Panc1 (cell line): ENCODE measurements around the gene DOCK1. TPM values are rescaled to one million over a fixed set of nuclear protein-coding genes. Genes with fewer than 3 reads are reported as not detected.

ENCODE experiments used
- ATAC-seq: fragments of 200-7000 bp; cut with Tn5 transposase; 2 replicates; pipeline ENCODE4 v1.9.1; 2020; ENCODE audit warnings: mild to moderate bottlenecking, moderate library complexity
- BruUV-seq: library from RNA; stranded (reverse); fragments of 400-500 nt; replicated peaks from 2 replicates; lab custom pipeline; 2021; lab: Mats Ljungman, UMichigan
- CTCF ChIA-PET: fragments of 300-600 bp; sonication (Branson Sonifier 250); formaldehyde crosslinking; loops from one replicate; lab custom pipeline; 2022; ENCODE audit warnings: antibody characterized with exemption; lab: Charles Lee
- POLR2A ChIA-PET: fragments of 300-600 bp; sonication (Branson Sonifier 250); formaldehyde crosslinking; loops from one replicate; lab custom pipeline; 2022; ENCODE audit warnings: antibody characterized with exemption; lab: Charles Lee
- DNase-seq: peaks from one replicate; pipeline ENCODE4 v3.0.0-alpha.2; 2010; ENCODE audit warnings: low read depth, low spot score
- H3K27ac ChIP-seq: 2 replicates; pipeline ENCODE4 v1.5.1; 2011; ENCODE audit warnings: mild to moderate bottlenecking, low read length, inconsistent platforms
- H3K27me3 ChIP-seq: fragments of 200-500 bp; sonication (Bioruptor generic); 2 replicates; pipeline ENCODE4 v1.6.0; 2014; ENCODE audit warnings: low read length, inconsistent platforms; ENCODE audit not compliant: control insufficient read depth, insufficient read depth
- H3K36me3 ChIP-seq: fragments of 200-500 bp; sonication (Bioruptor generic); 2 replicates; pipeline ENCODE4 v1.5.1; 2014; ENCODE audit warnings: inconsistent platforms, mild to moderate bottlenecking, low read length, moderate library complexity; ENCODE audit not compliant: control insufficient read depth, insufficient read depth
- H3K4me1 ChIP-seq: 2 replicates; pipeline ENCODE4 v1.5.1; 2011; ENCODE audit warnings: inconsistent platforms, mild to moderate bottlenecking, low read length, moderate library complexity; ENCODE audit not compliant: control insufficient read depth, insufficient read depth
- H3K4me3 ChIP-seq, 2 experiments: 2 replicates each; pipeline ENCODE4 v1.5.1; 2011 to 2012; ENCODE audit warnings: low read depth in 2 of 2, low read length in 2 of 2, mild to moderate bottlenecking in 2 of 2, inconsistent platforms in 1 of 2, moderate library complexity in 1 of 2
- H3K9me3 ChIP-seq: fragments of 200-500 bp; sonication (Bioruptor generic); 2 replicates; pipeline ENCODE4 v1.5.1; 2014; ENCODE audit warnings: low read depth, mild to moderate bottlenecking, inconsistent platforms, low read length, moderate library complexity; ENCODE audit not compliant: control insufficient read depth, insufficient read depth
- CTCF ChIP-seq: fragments of 450-650 bp; IDR thresholded peaks from 2 replicates; pipeline ENCODE4 v1.5.1; 2017; ENCODE audit warnings: mild to moderate bottlenecking
- POLR2AphosphoS5 ChIP-seq: IDR thresholded peaks from 2 replicates; pipeline ENCODE4 v1.6.1; 2012; ENCODE audit warnings: mild to moderate bottlenecking, low read depth, low read length, moderate library complexity
- REST ChIP-seq, 2 experiments: IDR thresholded peaks; 2 replicates each; pipeline ENCODE4 v1.6.1; 2011 to 2012; ENCODE audit warnings: low read depth in 2 of 2, control low read depth in 1 of 2, low read length in 1 of 2, mild to moderate bottlenecking in 1 of 2, moderate library complexity in 1 of 2; ENCODE audit not compliant: insufficient read depth in 1 of 2
- SIN3A ChIP-seq: IDR thresholded peaks from 2 replicates; pipeline ENCODE4 v1.6.1; 2012; ENCODE audit warnings: low read depth, mild to moderate bottlenecking, low read length, moderate library complexity, borderline replicate concordance; ENCODE audit not compliant: insufficient read depth
- TCF7L2 ChIP-seq: IDR thresholded peaks from 2 replicates; pipeline ENCODE4 v1.6.1; 2011; ENCODE audit warnings: mild to moderate bottlenecking, low read depth, low read length, inconsistent platforms
- in situ Hi-C: cut with HindIII; loops from 2 replicates; pipeline ENCODE4 v1.10.0; 2016; ENCODE audit warnings: low sequenced_read_pairs, low pct_unique_long_range_greater_than_20kb
- intact Hi-C: fragments of 100-400 bp; cut with micrococcal nuclease; formaldehyde crosslinking; loops from one replicate; pipeline ENCODE4 v1.10.0; 2022; ENCODE audit not compliant: unreplicated experiment
- total RNA-seq: library from RNA; stranded (reverse); gene quantifications from one replicate; pipeline ENCODE4 v1.2.1, GENCODE V29; 2021; ENCODE audit not compliant: unreplicated experiment

DOCK1 gene
- total RNA-seq, 1 experiment from 2014 or later, result 67.6 TPM

- intact Hi-C loops, result no loop called here
- TF ChIP-seq POLR2AphosphoS5, result no peak
- no peak for TF ChIP-seq REST (IDR thresholded peaks at IDR 0.05; ENCODE audit: insufficient read depth in 1 of 2, low read depth in 2 of 2, low read length in 1 of 2)
- no peak for TF ChIP-seq SIN3A
- TF ChIP-seq CTCF, result no peak
- no peak for TF ChIP-seq TCF7L2
- Histone ChIP-seq H3K27me3 (no peaks in the 10 kb centered on the region), H3K4me1 (peaks cover 4% of the 10 kb centered on the region), H3K9me3 (no peaks in the 10 kb centered on the region), H3K4me3 (no peak overlapping the region), H3K36me3 (no peaks in the 10 kb centered on the region), H3K27ac (no peak overlapping the region)
- DNase-seq (no peak), ATAC-seq (no peak)
- ChIA-PET CTCF (no interaction called here), POLR2A (no interaction called here)
- BruUV-seq, result no TSS peak
- in situ Hi-C loops, result no loop called here
These were observed 23.0 kb downstream of the DOCK1 start for GRCh38 chr10:126928274-126928673.

- DNase-seq (no peak), ATAC-seq (no peak)
- H3K27ac ChIP-seq, result no peak overlapping the region
- H3K9me3 ChIP-seq, result no peaks in the 10 kb centered on the region
- no peaks in the 10 kb centered on the region for H3K36me3 ChIP-seq
- H3K27me3 ChIP-seq, result no peaks in the 10 kb centered on the region
- TF ChIP-seq SIN3A, result no peak
- TF ChIP-seq REST (IDR thresholded peaks at IDR 0.05; ENCODE audit: insufficient read depth in 1 of 2, low read depth in 2 of 2, low read length in 1 of 2), result no peak
- TF ChIP-seq TCF7L2, result no peak
- TF ChIP-seq CTCF, result no peak
- in situ Hi-C loops (no loop called here), intact Hi-C loops (no loop called here)
- H3K4me1 ChIP-seq, result peaks cover 4% of the 10 kb centered on the region
- POLR2A ChIA-PET, result no interaction called here
- no TSS peak for BruUV-seq
- no peak overlapping the region for H3K4me3 ChIP-seq
- CTCF ChIA-PET, result no interaction called here
These were observed 24.2 kb downstream of the DOCK1 start for GRCh38 chr10:126929391-126929790.
